Nephron progenitor cell (in vitro differentiated cells): ENCODE measurements around the gene TMEM252.
A peak's percentile ranks its signal among the peaks of the same experiment; 100 is the strongest.

Experiments used
- DNase-seq: peaks from one replicate; pipeline ENCODE4 v3.0.0; 2021
- H3K27ac Mint-ChIP-seq: 2 replicates; pipeline ENCODE4 v1.8.0; 2021; ENCODE audit warnings: mild to moderate bottlenecking, moderate library complexity, mixed read lengths
- H3K27me3 Mint-ChIP-seq: 2 replicates; pipeline ENCODE4 v1.8.0; 2021; ENCODE audit warnings: mild to moderate bottlenecking, low read depth, mixed read lengths; ENCODE audit not compliant: poor library complexity
- H3K36me3 Mint-ChIP-seq: 2 replicates; pipeline ENCODE4 v1.8.0; 2021; ENCODE audit warnings: low read depth, mixed read lengths
- H3K4me1 Mint-ChIP-seq: 2 replicates; pipeline ENCODE4 v1.8.0; 2021; ENCODE audit warnings: mixed read lengths
- H3K4me3 Mint-ChIP-seq: 2 replicates; pipeline ENCODE4 v1.8.0; 2021; ENCODE audit warnings: mild to moderate bottlenecking, moderate library complexity, mixed read lengths
- H3K9me3 Mint-ChIP-seq: 2 replicates; pipeline ENCODE4 v1.8.0; 2021; ENCODE audit warnings: mild to moderate bottlenecking, moderate library complexity, mixed read lengths
- TF ChIP-seq, protein P1 (sequence below): fragments of 200-600 bp; sonication (generic); IDR thresholded peaks from 2 replicates; pipeline ENCODE4 v1.5.0; 2021; ENCODE audit warnings: antibody characterized with exemption

The TMEM252 gene

DNA sequence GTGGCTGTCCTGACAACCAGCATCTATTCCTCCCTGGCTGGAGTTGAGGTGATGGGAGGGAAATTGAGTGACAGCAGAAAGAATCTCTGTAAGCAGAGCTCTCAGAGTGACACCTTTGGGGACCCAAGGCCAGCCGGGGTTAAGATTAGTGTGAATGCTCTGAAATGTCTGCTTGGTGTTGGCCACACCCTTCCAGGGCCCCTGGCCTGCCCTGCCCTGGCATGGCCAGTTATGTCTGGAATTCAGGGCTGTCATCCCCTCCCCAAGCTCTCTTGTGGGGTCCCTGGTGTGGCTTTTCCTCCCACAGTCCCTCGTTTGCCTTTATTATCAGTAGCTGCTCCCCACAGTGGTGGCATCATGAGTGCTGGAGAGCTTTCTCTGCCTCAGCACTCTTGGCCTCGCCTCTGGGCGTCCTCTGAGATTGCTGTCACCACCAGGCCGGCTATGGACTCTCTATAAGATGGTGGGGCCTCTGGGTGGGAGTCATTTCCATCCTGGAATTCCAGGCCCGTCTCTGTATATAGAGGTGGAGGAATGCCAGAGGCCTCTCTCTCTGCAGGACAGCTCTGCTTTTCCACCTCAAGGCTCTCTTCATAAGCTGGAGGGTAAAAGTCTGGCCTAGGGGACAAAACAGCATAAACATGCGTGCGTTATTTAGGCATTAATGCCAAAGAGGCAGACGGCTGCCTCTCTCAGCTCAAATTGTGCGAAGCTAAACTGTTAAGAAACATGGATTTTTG, 3.6 kb downstream of the TMEM252 start:
- Mint-ChIP-seq H3K36me3 (no peaks in the 10 kb centered on the region), H3K9me3 (no peaks in the 10 kb centered on the region), H3K27ac (no peak overlapping the region), H3K4me3 (no peak overlapping the region), H3K27me3 (peaks cover 32% of the 10 kb centered on the region), H3K4me1 (peaks cover 52% of the 10 kb centered on the region)
- TF ChIP-seq, protein P1, sequence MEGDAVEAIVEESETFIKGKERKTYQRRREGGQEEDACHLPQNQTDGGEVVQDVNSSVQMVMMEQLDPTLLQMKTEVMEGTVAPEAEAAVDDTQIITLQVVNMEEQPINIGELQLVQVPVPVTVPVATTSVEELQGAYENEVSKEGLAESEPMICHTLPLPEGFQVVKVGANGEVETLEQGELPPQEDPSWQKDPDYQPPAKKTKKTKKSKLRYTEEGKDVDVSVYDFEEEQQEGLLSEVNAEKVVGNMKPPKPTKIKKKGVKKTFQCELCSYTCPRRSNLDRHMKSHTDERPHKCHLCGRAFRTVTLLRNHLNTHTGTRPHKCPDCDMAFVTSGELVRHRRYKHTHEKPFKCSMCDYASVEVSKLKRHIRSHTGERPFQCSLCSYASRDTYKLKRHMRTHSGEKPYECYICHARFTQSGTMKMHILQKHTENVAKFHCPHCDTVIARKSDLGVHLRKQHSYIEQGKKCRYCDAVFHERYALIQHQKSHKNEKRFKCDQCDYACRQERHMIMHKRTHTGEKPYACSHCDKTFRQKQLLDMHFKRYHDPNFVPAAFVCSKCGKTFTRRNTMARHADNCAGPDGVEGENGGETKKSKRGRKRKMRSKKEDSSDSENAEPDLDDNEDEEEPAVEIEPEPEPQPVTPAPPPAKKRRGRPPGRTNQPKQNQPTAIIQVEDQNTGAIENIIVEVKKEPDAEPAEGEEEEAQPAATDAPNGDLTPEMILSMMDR: no peak
- DNase-seq: no peak

DNA sequence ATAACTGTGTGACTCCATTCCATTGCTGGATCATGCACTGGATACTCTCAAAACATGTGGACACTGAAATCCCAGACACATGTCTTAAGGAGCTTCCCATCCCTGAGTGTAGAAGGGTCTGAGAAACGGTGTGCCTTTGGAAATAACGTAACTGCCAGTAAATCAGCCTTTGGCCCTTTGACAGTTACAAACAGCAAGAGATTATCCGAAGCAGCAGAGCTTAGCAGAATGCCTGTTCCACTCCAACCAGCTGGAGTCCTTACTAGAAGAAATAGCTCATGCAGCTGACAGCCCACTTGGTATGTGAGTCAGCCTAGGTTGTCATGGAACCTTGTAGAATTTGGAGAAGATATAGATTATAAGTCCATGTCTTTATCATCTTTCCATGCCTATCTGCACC, 7.0 kb downstream of the TMEM252 start:
- peaks cover 49% of the 10 kb centered on the region for H3K4me1 Mint-ChIP-seq
- no peak overlapping the region for H3K4me3 Mint-ChIP-seq
- no peaks in the 10 kb centered on the region for H3K9me3 Mint-ChIP-seq
- H3K27me3 Mint-ChIP-seq: peaks cover 26% of the 10 kb centered on the region
- H3K36me3 Mint-ChIP-seq: no peaks in the 10 kb centered on the region
- no peak overlapping the region for H3K27ac Mint-ChIP-seq
- no peak for DNase-seq
- TF ChIP-seq, protein P1: no peak

DNA sequence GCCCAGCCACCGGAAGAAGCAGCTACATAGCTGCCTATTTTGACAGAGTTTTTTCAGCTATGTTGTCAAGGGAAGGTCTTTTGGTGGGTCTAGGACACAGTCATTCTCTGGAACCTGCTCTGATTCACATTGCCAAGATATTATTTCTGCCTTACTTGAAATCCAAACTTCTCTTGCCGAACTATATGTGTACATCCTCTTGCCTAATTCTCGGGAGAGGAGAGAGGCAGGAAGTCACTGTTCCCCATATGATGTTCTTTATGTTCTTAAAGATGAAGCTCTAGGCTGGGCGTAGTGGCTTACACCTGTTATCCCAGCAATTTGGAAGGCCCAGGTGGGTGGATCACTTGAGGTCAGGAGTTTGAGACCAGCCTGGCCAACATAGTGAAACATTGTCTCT, 8.6 kb downstream of the TMEM252 start:
- Mint-ChIP-seq H3K36me3 (no peaks in the 10 kb centered on the region), H3K27me3 (peaks cover 32% of the 10 kb centered on the region), H3K27ac (no peak overlapping the region), H3K4me3 (no peak overlapping the region), H3K4me1 (peaks cover 37% of the 10 kb centered on the region), H3K9me3 (no peaks in the 10 kb centered on the region)
- TF ChIP-seq, protein P1: no peak
- no peak for DNase-seq

DNA sequence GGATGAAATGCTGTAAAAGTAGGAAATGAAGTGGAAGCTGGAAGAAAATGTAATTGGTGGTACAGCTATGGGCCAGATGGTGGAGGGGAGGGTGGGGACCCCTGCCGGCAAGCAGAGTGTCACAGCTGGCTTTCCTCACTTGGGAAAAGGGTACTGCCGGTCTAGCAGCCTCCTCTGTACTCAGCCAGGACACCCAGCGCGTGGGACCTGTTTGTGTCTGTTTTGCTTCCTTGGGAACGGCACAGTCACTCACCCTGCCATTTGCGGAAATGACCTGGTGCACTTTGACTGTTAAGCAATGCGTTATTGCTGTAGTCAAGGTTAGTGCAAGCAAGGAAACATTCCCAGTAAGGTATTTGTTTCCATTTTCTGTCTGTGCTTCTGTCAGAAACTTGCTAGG, 10.1 kb downstream of the TMEM252 start:
- peaks cover 35% of the 10 kb centered on the region for H3K4me1 Mint-ChIP-seq
- peak; percentile 49 for DNase-seq
- H3K27ac Mint-ChIP-seq: no peak overlapping the region
- H3K27me3 Mint-ChIP-seq: peaks cover 32% of the 10 kb centered on the region
- H3K36me3 Mint-ChIP-seq: no peaks in the 10 kb centered on the region
- no peaks in the 10 kb centered on the region for H3K9me3 Mint-ChIP-seq
- H3K4me3 Mint-ChIP-seq: no peak overlapping the region
- TF ChIP-seq, protein P1: peak; percentile 28

DNA sequence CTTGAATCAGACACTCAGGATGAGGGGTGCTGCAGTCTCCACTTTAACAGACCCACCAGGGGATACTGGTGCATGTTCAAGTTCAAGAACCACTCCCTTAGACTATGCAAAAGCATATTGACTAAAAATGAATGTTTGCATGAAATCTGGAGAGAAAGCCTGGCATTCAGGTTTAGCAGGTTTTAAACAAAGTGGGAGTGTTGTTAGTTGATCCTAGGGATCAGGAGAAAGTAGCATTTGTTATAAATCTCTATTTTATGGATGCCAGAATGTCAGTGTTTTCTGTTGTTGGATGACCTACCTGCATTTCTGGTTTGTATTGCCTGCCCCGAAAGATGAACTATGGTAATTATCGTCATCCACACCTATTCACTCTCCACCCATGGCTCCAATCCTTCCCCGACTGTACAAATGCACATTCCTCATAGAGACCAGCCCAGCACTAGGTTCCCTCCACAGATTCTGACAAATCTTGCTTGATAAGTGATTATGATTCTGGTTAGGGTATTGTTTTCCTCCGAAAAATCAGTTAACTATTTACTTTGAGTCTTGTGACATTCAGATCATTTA, 17.2 kb downstream of the TMEM252 start:
- TF ChIP-seq, protein P1: no peak
- Mint-ChIP-seq H3K27me3 (peaks cover 21% of the 10 kb centered on the region), H3K27ac (no peak overlapping the region), H3K9me3 (peaks cover 6% of the 10 kb centered on the region), H3K4me3 (no peak overlapping the region), H3K36me3 (peaks cover 5% of the 10 kb centered on the region), H3K4me1 (no peaks in the 10 kb centered on the region)
- no peak for DNase-seq

DNA sequence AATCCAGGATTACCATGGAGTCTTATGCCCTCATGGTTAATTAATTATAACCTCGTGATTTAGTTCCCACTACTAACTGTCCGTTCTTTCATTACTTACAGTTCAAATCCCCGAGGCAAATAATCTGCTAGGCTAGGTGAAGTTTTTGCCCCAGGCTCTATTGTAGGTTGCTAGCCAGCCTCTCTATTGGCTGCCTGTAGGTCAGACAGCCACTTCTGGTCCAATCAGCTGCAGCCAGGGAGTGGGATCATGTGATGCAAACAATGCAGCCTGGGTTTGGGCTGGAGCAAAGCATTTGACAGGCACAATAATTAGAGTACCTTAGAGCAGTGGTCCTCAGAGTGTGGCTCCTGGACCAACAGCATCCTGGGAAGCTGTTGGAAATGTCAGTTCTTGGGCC, 17.7 kb downstream of the TMEM252 start:
- H3K27me3 Mint-ChIP-seq: peaks cover 21% of the 10 kb centered on the region
- H3K9me3 Mint-ChIP-seq: peaks cover 11% of the 10 kb centered on the region
- H3K36me3 Mint-ChIP-seq: peaks cover 10% of the 10 kb centered on the region
- TF ChIP-seq, protein P1: no peak
- no peak for DNase-seq
- H3K27ac Mint-ChIP-seq: no peak overlapping the region
- H3K4me1 Mint-ChIP-seq: no peaks in the 10 kb centered on the region
- no peak overlapping the region for H3K4me3 Mint-ChIP-seq
